Keratinocyte (primary cell): ENCODE results near the gene HSBP1L1.

Experiments used
- EZH2 ChIP-seq: IDR thresholded peaks from one replicate; pipeline ENCODE4 v1.6.1; 2012; ENCODE audit warnings: inconsistent platforms, mild to moderate bottlenecking, low read length, moderate library complexity
- TF ChIP-seq, protein P1 (sequence below), 3 experiments: IDR thresholded peaks in 1 of 3; conservative IDR thresholded peaks in 1 of 3; optimal IDR thresholded peaks in 1 of 3; 2 replicates in 2 of 3; 3 replicates in 1 of 3; pipeline versions ENCODE3 to v1.5.1; 2011; ENCODE audit warnings: low read length in 3 of 3, mild to moderate bottlenecking in 3 of 3, moderate library complexity in 2 of 3, control low read depth in 1 of 3, inconsistent platforms in 1 of 3; ENCODE audit not compliant: insufficient read depth in 2 of 3; ENCODE audit errors: extremely low read depth in 1 of 3

GRCh38 chr18:79923896-79924585 is 40.4 kb upstream of the HSBP1L1 start:
- TF ChIP-seq, protein P1, sequence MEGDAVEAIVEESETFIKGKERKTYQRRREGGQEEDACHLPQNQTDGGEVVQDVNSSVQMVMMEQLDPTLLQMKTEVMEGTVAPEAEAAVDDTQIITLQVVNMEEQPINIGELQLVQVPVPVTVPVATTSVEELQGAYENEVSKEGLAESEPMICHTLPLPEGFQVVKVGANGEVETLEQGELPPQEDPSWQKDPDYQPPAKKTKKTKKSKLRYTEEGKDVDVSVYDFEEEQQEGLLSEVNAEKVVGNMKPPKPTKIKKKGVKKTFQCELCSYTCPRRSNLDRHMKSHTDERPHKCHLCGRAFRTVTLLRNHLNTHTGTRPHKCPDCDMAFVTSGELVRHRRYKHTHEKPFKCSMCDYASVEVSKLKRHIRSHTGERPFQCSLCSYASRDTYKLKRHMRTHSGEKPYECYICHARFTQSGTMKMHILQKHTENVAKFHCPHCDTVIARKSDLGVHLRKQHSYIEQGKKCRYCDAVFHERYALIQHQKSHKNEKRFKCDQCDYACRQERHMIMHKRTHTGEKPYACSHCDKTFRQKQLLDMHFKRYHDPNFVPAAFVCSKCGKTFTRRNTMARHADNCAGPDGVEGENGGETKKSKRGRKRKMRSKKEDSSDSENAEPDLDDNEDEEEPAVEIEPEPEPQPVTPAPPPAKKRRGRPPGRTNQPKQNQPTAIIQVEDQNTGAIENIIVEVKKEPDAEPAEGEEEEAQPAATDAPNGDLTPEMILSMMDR (optimal IDR thresholded peaks at IDR 0.05 in 1 of 3, IDR thresholded peaks at IDR 0.05 in 1 of 3, conservative IDR thresholded peaks at IDR 0.05 in 1 of 3; ENCODE audit: extremely low read depth in 1 of 3, insufficient read depth in 2 of 3, low read length in 3 of 3), result no peak
- TF ChIP-seq EZH2, result no peak
